HepG2 (cell line): ENCODE results near the gene CMIP. TPM values are rescaled to one million over a fixed set of nuclear protein-coding genes. Genes with fewer than 3 reads are reported as not detected.
A peak's percentile ranks its signal among the peaks of the same experiment; 100 is the strongest.

Source experiments
- ATF7 ChIP-seq, 2 experiments: fragments of 450-650 bp in 1 of 2; sonication (generic) in 1 of 2; formaldehyde crosslinking in 1 of 2; IDR thresholded peaks; 2 replicates each; pipeline versions ENCODE4 v1.4.0 to v1.6.1; 2016 to 2020; ENCODE audit warnings: antibody characterized with exemption in 1 of 2, mild to moderate bottlenecking in 1 of 2, missing genetic modification reagents in 1 of 2
- CBX5 ChIP-seq: sonication (generic); formaldehyde crosslinking; IDR thresholded peaks from 2 replicates; pipeline ENCODE4 v1.4.0; 2020; ENCODE audit warnings: missing genetic modification reagents, borderline replicate concordance
- CREM ChIP-seq, 2 experiments: sonication (generic) in 1 of 2; formaldehyde crosslinking in 1 of 2; IDR thresholded peaks; 2 replicates each; pipeline versions ENCODE4 v1.4.0 to v1.6.1; 2016 to 2020; ENCODE audit warnings: antibody characterized with exemption in 1 of 2, mild to moderate bottlenecking in 1 of 2, missing genetic modification reagents in 1 of 2
- EEA1 ChIP-seq: sonication (generic); formaldehyde crosslinking; IDR thresholded peaks from 2 replicates; pipeline ENCODE4 v1.5.1; 2020; ENCODE audit warnings: mild to moderate bottlenecking, missing genetic modification reagents, borderline replicate concordance
- GATA4 ChIP-seq: sonication (generic); IDR thresholded peaks from 2 replicates; pipeline ENCODE4 v1.6.1; 2016; ENCODE audit warnings: antibody characterized with exemption, low read depth, borderline replicate concordance
- KDM3A ChIP-seq: IDR thresholded peaks from 2 replicates; pipeline ENCODE4 v1.6.1; 2018; ENCODE audit warnings: low read depth, missing compliant biosample characterization
- MED13 ChIP-seq: sonication (generic); formaldehyde crosslinking; IDR thresholded peaks from 2 replicates; pipeline ENCODE4 v1.5.0; 2020; ENCODE audit warnings: missing genetic modification reagents
- PAWR ChIP-seq: sonication (generic); formaldehyde crosslinking; IDR thresholded peaks from 2 replicates; pipeline ENCODE4 v1.4.0; 2020; ENCODE audit warnings: missing genetic modification reagents, mild to moderate bottlenecking, borderline replicate concordance
- RFXANK ChIP-seq: IDR thresholded peaks from 2 replicates; pipeline ENCODE4 v1.6.1; 2016
- RFXAP ChIP-seq: sonication (generic); formaldehyde crosslinking; IDR thresholded peaks from 2 replicates; pipeline ENCODE4 v1.4.0; 2020; ENCODE audit warnings: missing genetic modification reagents, borderline replicate concordance
- RNF2 ChIP-seq: fragments of 450-650 bp; conservative IDR thresholded peaks from 2 replicates; pipeline ENCODE4 v1.6.1; 2016; ENCODE audit warnings: low read depth
- TBL1XR1 ChIP-seq: fragments of 150-350 bp; IDR thresholded peaks from 2 replicates; pipeline ENCODE4 v1.6.1; 2014; ENCODE audit warnings: borderline replicate concordance, low read length; ENCODE audit not compliant: partially characterized antibody
- ZMAT3 ChIP-seq: sonication (generic); formaldehyde crosslinking; conservative IDR thresholded peaks from 2 replicates; pipeline ENCODE4 v1.7.0; 2021; ENCODE audit warnings: missing genetic modification reagents
- ZNF333 ChIP-seq: sonication (generic); formaldehyde crosslinking; IDR thresholded peaks from 2 replicates; pipeline ENCODE4 v1.4.0; 2020; ENCODE audit warnings: mild to moderate bottlenecking, missing genetic modification reagents, borderline replicate concordance
- ZNF644 ChIP-seq: IDR thresholded peaks from 2 replicates; pipeline ENCODE4 v1.6.1; 2016; ENCODE audit warnings: low read depth
- ZNF780A ChIP-seq: sonication (generic); formaldehyde crosslinking; IDR thresholded peaks from 2 replicates; pipeline ENCODE4 v1.8.0; 2022; ENCODE audit warnings: mild to moderate bottlenecking, missing genetic modification reagents, moderate library complexity
- polyA plus RNA-seq, 8 experiments: library from polyadenylated mRNA; depleted of rRNA in 3 of 8; stranded (reverse) in 7 of 8; unstranded in 1 of 8; fragments of >200 nt; fragmentation: Illumina TruSeq in 4 of 8; extraction: Trizol in 4 of 8; gene quantifications; 2 replicates each; pipeline versions ENCODE4 v1.2.1 to v1.2.3, GENCODE V29; 2011 to 2016; ENCODE audit warnings: low read depth in 4 of 8, missing spikeins in 1 of 8, mixed read lengths in 1 of 8; ENCODE audit not compliant: insufficient read depth in 1 of 8
- total RNA-seq, 5 experiments: library from RNA; depleted of rRNA; stranded (reverse); fragments of >200 nt; fragmentation: Illumina TruSeq; extraction: Trizol; gene quantifications; 2 replicates each; pipeline ENCODE4 v1.2.3, GENCODE V29; 2016; ENCODE audit warnings: low read depth in 1 of 5
- TF ChIP-seq, protein P1 (sequence below): IDR thresholded peaks from 2 replicates; pipeline ENCODE4 v1.4.0; 2020; ENCODE audit warnings: mild to moderate bottlenecking, missing genetic modification reagents
- TF ChIP-seq, protein P2 (sequence below): sonication (generic); formaldehyde crosslinking; IDR thresholded peaks from 2 replicates; pipeline ENCODE4 v1.4.0; 2020; ENCODE audit warnings: mild to moderate bottlenecking, missing genetic modification reagents
- TF ChIP-seq, protein P3 (sequence below): sonication (generic); formaldehyde crosslinking; IDR thresholded peaks from 2 replicates; pipeline ENCODE4 v1.4.0; 2020; ENCODE audit warnings: mild to moderate bottlenecking, low read depth, missing genetic modification reagents
- TF ChIP-seq, protein P4 (sequence below): sonication (generic); formaldehyde crosslinking; IDR thresholded peaks from 2 replicates; pipeline ENCODE4 v1.4.0; 2020; ENCODE audit warnings: mild to moderate bottlenecking, low read depth, missing genetic modification reagents

Gene CMIP
- total and polyA plus RNA-seq, 2 of the 13 experiments (the other 11 are each of a cell fraction or from before 2014, with no cell fraction given), result 10.9 to 18.1 TPM

DNA sequence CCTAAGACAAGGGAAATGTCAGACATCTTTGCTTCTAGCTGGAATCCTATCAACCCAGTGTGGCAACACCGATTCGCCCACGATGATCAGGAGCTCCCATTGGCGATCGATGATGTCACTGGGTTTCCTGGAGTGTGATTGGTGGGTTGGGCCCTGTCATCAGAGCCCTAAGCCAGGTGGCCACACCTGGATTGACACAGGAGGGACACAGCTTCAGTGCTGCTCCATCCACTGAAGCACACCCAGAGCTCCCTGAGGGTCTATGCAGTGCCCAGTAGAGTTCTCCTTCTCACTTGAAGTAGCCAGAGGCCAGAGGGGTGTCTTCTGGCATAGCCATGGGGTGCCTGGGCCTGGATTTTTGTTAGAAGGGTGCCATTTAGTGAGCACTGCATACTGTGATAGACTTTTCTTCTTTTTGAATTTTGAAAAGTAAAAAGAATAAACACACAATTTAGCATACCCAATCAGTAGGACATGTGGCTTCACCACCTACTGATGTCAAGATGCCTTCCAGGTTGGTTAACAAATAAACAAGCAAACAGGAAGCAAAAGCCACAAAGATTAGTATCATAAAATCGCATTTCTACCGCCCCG is 77.6 kb downstream of the CMIP start (continued):
- TF ChIP-seq RFXAP, result peak; percentile 93
- no peak for TF ChIP-seq ZNF644
- TF ChIP-seq ZNF780A (CRISPR knock-in tag), result no peak
- TF ChIP-seq, protein P1, sequence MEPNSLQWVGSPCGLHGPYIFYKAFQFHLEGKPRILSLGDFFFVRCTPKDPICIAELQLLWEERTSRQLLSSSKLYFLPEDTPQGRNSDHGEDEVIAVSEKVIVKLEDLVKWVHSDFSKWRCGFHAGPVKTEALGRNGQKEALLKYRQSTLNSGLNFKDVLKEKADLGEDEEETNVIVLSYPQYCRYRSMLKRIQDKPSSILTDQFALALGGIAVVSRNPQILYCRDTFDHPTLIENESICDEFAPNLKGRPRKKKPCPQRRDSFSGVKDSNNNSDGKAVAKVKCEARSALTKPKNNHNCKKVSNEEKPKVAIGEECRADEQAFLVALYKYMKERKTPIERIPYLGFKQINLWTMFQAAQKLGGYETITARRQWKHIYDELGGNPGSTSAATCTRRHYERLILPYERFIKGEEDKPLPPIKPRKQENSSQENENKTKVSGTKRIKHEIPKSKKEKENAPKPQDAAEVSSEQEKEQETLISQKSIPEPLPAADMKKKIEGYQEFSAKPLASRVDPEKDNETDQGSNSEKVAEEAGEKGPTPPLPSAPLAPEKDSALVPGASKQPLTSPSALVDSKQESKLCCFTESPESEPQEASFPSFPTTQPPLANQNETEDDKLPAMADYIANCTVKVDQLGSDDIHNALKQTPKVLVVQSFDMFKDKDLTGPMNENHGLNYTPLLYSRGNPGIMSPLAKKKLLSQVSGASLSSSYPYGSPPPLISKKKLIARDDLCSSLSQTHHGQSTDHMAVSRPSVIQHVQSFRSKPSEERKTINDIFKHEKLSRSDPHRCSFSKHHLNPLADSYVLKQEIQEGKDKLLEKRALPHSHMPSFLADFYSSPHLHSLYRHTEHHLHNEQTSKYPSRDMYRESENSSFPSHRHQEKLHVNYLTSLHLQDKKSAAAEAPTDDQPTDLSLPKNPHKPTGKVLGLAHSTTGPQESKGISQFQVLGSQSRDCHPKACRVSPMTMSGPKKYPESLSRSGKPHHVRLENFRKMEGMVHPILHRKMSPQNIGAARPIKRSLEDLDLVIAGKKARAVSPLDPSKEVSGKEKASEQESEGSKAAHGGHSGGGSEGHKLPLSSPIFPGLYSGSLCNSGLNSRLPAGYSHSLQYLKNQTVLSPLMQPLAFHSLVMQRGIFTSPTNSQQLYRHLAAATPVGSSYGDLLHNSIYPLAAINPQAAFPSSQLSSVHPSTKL (CRISPR knock-in tag), result no peak
- no peak for TF ChIP-seq MED13
- no peak for TF ChIP-seq GATA4
- no peak for TF ChIP-seq CREM (IDR thresholded peaks at IDR 0.05)
- TF ChIP-seq CREM (CRISPR knock-in tag; IDR thresholded peaks at IDR 0.05), result no peak
- 0 out of 2 replicates have a peak, but pooled peaks have one; percentile 63 for TF ChIP-seq RFXANK (CRISPR knock-in tag)
- no peak for TF ChIP-seq TBL1XR1
- TF ChIP-seq, protein P2, sequence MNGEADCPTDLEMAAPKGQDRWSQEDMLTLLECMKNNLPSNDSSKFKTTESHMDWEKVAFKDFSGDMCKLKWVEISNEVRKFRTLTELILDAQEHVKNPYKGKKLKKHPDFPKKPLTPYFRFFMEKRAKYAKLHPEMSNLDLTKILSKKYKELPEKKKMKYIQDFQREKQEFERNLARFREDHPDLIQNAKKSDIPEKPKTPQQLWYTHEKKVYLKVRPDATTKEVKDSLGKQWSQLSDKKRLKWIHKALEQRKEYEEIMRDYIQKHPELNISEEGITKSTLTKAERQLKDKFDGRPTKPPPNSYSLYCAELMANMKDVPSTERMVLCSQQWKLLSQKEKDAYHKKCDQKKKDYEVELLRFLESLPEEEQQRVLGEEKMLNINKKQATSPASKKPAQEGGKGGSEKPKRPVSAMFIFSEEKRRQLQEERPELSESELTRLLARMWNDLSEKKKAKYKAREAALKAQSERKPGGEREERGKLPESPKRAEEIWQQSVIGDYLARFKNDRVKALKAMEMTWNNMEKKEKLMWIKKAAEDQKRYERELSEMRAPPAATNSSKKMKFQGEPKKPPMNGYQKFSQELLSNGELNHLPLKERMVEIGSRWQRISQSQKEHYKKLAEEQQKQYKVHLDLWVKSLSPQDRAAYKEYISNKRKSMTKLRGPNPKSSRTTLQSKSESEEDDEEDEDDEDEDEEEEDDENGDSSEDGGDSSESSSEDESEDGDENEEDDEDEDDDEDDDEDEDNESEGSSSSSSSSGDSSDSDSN (CRISPR knock-in tag), result no peak
- TF ChIP-seq CBX5, result no peak
- TF ChIP-seq, protein P3, sequence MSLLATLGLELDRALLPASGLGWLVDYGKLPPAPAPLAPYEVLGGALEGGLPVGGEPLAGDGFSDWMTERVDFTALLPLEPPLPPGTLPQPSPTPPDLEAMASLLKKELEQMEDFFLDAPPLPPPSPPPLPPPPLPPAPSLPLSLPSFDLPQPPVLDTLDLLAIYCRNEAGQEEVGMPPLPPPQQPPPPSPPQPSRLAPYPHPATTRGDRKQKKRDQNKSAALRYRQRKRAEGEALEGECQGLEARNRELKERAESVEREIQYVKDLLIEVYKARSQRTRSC (CRISPR knock-in tag), result no peak
- TF ChIP-seq, protein P4, sequence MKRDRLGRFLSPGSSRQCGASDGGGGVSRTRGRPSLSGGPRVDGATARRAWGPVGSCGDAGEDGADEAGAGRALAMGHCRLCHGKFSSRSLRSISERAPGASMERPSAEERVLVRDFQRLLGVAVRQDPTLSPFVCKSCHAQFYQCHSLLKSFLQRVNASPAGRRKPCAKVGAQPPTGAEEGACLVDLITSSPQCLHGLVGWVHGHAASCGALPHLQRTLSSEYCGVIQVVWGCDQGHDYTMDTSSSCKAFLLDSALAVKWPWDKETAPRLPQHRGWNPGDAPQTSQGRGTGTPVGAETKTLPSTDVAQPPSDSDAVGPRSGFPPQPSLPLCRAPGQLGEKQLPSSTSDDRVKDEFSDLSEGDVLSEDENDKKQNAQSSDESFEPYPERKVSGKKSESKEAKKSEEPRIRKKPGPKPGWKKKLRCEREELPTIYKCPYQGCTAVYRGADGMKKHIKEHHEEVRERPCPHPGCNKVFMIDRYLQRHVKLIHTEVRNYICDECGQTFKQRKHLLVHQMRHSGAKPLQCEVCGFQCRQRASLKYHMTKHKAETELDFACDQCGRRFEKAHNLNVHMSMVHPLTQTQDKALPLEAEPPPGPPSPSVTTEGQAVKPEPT (CRISPR knock-in tag), result no peak
- TF ChIP-seq ATF7 (IDR thresholded peaks at IDR 0.05), result peak; percentile 53; the same call in 1 of the 2 replicates
- TF ChIP-seq ATF7 (CRISPR knock-in tag; IDR thresholded peaks at IDR 0.05), result no peak
- TF ChIP-seq RNF2, result no peak
- no peak for TF ChIP-seq ZMAT3
- no peak for TF ChIP-seq PAWR
- no peak for TF ChIP-seq KDM3A (CRISPR knock-in tag)
- no peak for TF ChIP-seq ZNF333
- TF ChIP-seq EEA1 (CRISPR knock-in tag), result no peak
